Pericardium fibroblast (primary cell): ENCODE data around the gene NUDT12. TPM values are rescaled to one million over a fixed set of nuclear protein-coding genes. Genes with fewer than 3 reads are reported as not detected.

Experiments used
- total RNA-seq: library from RNA; depleted of rRNA; stranded (reverse); fragments of >200 nt; gene quantifications from 2 replicates; pipeline ENCODE4 v1.2.3, GENCODE V29; 2015

The NUDT12 gene
- total RNA-seq = 4.4 and 10.2 TPM in 2 replicates

DNA sequence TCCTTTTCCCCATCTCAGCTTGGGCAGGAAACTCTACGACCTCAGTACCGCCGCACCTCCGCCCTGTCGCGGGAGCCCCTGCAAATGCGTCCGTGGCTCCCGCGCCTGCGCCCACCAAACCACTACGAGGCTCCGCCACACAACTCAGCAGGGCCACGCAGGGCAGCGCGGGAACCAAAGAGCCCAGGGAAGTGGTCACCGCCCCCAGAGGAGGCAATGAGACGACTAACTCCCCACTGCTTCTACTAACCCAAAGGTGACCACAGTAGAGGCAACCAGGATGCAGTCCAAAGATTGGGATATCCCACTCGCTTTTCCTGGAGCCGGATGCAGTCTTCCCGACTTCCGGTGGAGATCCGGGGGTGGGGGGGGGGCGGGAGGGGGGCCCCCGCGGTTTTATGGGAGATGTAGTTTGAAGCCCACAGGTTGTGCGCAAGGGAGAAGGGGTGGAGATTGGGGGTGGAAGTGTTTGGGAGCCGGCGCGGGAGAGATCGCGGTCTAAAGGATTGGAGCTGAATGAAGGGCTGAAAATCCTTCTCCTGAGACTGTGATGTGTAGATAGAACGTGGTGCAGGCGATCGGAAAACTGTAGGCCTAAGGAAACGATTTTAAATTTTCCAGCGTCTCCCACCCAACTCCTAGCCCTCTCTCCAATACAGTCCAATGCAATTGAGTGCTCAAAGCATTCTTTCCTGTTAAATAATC is at the start of gene NUDT12:
Gene NUDT12 (minus strand): TSS at position 337 of the 705 bp plus-strand sequence. CDS start 2,541 bp downstream, outside the sequence.

